GM18873 (cell line): ENCODE data around the gene PPM1N.
A peak's percentile ranks its signal among the peaks of the same experiment; 100 is the strongest.

Experiments
- ATAC-seq: cut with Tn5 transposase; IDR thresholded peaks from one replicate; pipeline ENCODE4 v1.9.1; 2021; ENCODE audit warnings: mild to moderate bottlenecking, moderate library complexity, moderate number of reproducible peaks; ENCODE audit not compliant: unreplicated experiment, low FRiP score

The PPM1N gene

GRCh38 chr19:45469945-45470761, 28.1 kb upstream of the PPM1N start:
- ATAC-seq = no peak

- no peak for ATAC-seq
Observed at GRCh38 chr19:45470762-45471081, 27.5 kb upstream of the PPM1N start.

GRCh38 chr19:45471111-45471930, 26.9 kb upstream of the PPM1N start:
- ATAC-seq = no peak

GRCh38 chr19:45471931-45472562, 26.2 kb upstream of the PPM1N start:
- ATAC-seq = no peak

- ATAC-seq = no peak
Observed at GRCh38 chr19:45472563-45473366, 25.5 kb upstream of the PPM1N start.

- ATAC-seq = no peak
Observed at GRCh38 chr19:45473367-45473681, 24.9 kb upstream of the PPM1N start.

GRCh38 chr19:45473682-45474605, 24.3 kb upstream of the PPM1N start:
- no peak for ATAC-seq

- no peak for ATAC-seq
Observed at GRCh38 chr19:45474606-45475521, 23.4 kb upstream of the PPM1N start.

GRCh38 chr19:45475537-45476291, 22.5 kb upstream of the PPM1N start:
- no peak for ATAC-seq

- ATAC-seq = no peak
Observed at GRCh38 chr19:45476304-45476703, 21.9 kb upstream of the PPM1N start.

- no peak for ATAC-seq
Observed at GRCh38 chr19:45477186-45477585, 21.1 kb upstream of the PPM1N start.

GRCh38 chr19:45477713-45478453, 20.4 kb upstream of the PPM1N start:
- no peak for ATAC-seq

GRCh38 chr19:45478454-45479238, 19.6 kb upstream of the PPM1N start:
- ATAC-seq = peak; percentile 64

- ATAC-seq = no peak
Observed at GRCh38 chr19:45483033-45483432, 15.2 kb upstream of the PPM1N start.

GRCh38 chr19:45484273-45484945, 13.8 kb upstream of the PPM1N start:
- ATAC-seq = no peak
